ENCODE results near the gene ALAD. TPM values are rescaled to one million over a fixed set of nuclear protein-coding genes. Genes with fewer than 3 reads are reported as not detected.
A peak's percentile ranks its signal among the peaks of the same experiment; 100 is the strongest.
"Not testable (repeated sequence)": the region's sequence is repeated elsewhere in the genome, so short reads cannot be mapped to it uniquely, and the experiment has no call there.

The ALAD gene
- total RNA-seq, 2 donors from 2014 or later: 42.5 to 44.1 TPM

GRCh38 chr9:113368348-113368981 lies 32.6 kb downstream of the ALAD start:
- no peak for TF ChIP-seq CTCF (IDR thresholded peaks at IDR 0.05)
- TF ChIP-seq POLR2A (IDR thresholded peaks at IDR 0.05): no peak
- ATAC-seq (no peak), DNase-seq (no peak)
- WGBS, 2 donors: 83 to 85% methylated on average over 4 to 5 of the region's 5 CpGs
- Histone ChIP-seq H3K4me3 (no peak overlapping the region), H3K9me3 (no peaks in the 10 kb centered on the region), H3K27me3 (no peaks in the 10 kb centered on the region), H3K4me1 (peaks cover 50% of the 10 kb centered on the region), H3K27ac (peak overlapping the region in 3 of 4 donors; percentile 30 to 99 (median 55)), H3K36me3 (replicated peaks in 1 of 2; ENCODE audit: insufficient read depth in 1 of 2, low read depth in 2 of 2) (no peaks in the 10 kb centered on the region)
- intact Hi-C loops (cut with DNase I): no loop called here

- H3K9me3 ChIP-seq; intact Hi-C loops (cut with DNase I); H3K27ac ChIP-seq; ATAC-seq; H3K36me3 ChIP-seq (replicated peaks in 1 of 2; ENCODE audit: insufficient read depth in 1 of 2, low read depth in 2 of 2); H3K4me3 ChIP-seq; DNase-seq; H3K27me3 ChIP-seq: not testable (repeated sequence)
- WGBS, 2 donors: 82 to 88% methylated on average over 3 of the region's 3 CpGs
- H3K4me1 ChIP-seq: peaks cover 22% of the 10 kb centered on the region
Measured at GRCh38 chr9:113365652-113366051, 35.4 kb downstream of the ALAD start.

GRCh38 chr9:113364951-113365350 lies 36.1 kb downstream of the ALAD start:
- 34 to 68% methylated on average over 1 of the region's 1 CpG for WGBS, 2 donors
- DNase-seq (no peak), ATAC-seq (no peak)
- H3K9me3 ChIP-seq: no peaks in the 10 kb centered on the region
- H3K4me3 ChIP-seq: no peak overlapping the region
- TF ChIP-seq CTCF (IDR thresholded peaks at IDR 0.05) (no peak), POLR2A (IDR thresholded peaks at IDR 0.05) (no peak)
- no peak overlapping the region for H3K27ac ChIP-seq
- no peaks in the 10 kb centered on the region for H3K27me3 ChIP-seq
- H3K36me3 ChIP-seq (replicated peaks in 1 of 2; ENCODE audit: insufficient read depth in 1 of 2, low read depth in 2 of 2): no peaks in the 10 kb centered on the region
- intact Hi-C loops (cut with DNase I): no loop called here
- peaks cover 15% of the 10 kb centered on the region for H3K4me1 ChIP-seq

GRCh38 chr9:113363336-113363735 lies 37.7 kb downstream of the ALAD start:
- H3K9me3 ChIP-seq: no peaks in the 10 kb centered on the region
- TF ChIP-seq CTCF (IDR thresholded peaks at IDR 0.05) (no peak), POLR2A (IDR thresholded peaks at IDR 0.05) (no peak)
- H3K27me3 ChIP-seq: no peaks in the 10 kb centered on the region
- H3K36me3 ChIP-seq (replicated peaks in 1 of 2; ENCODE audit: insufficient read depth in 1 of 2, low read depth in 2 of 2): no peaks in the 10 kb centered on the region
- no peak overlapping the region for H3K27ac ChIP-seq
- H3K4me1 ChIP-seq: peaks cover 7% of the 10 kb centered on the region
- H3K4me3 ChIP-seq: no peak overlapping the region
- DNase-seq: no peak
- WGBS, 2 donors: 69 to 96% methylated on average over 3 of the region's 3 CpGs
- intact Hi-C loops (cut with DNase I): no loop called here
- ATAC-seq: no peak

GRCh38 chr9:113361304-113362018 lies 39.6 kb downstream of the ALAD start:
- no peak overlapping the region for H3K27ac ChIP-seq
- TF ChIP-seq CTCF (IDR thresholded peaks at IDR 0.05): no peak
- no peak for TF ChIP-seq POLR2A (IDR thresholded peaks at IDR 0.05)
- no peak for ATAC-seq
- intact Hi-C loops (cut with DNase I): no loop called here
- no peaks in the 10 kb centered on the region for H3K36me3 ChIP-seq (replicated peaks in 1 of 2; ENCODE audit: insufficient read depth in 1 of 2, low read depth in 2 of 2)
- H3K27me3 ChIP-seq: no peaks in the 10 kb centered on the region
- 73 to 81% methylated on average over 7 of the region's 7 CpGs for WGBS, 2 donors
- peaks cover 13% of the 10 kb centered on the region for H3K4me1 ChIP-seq
- no peak for DNase-seq
- H3K9me3 ChIP-seq: no peaks in the 10 kb centered on the region
- H3K4me3 ChIP-seq: no peak overlapping the region
